Measurements from ENCODE around the gene PSME3IP1. TPM values are rescaled to one million over a fixed set of nuclear protein-coding genes. Genes with fewer than 3 reads are reported as not detected.

The PSME3IP1 gene
- total RNA-seq, 1 donor from 2014 or later = 94.4 TPM

GRCh38 chr16:57231821-57232350 is 46.0 kb upstream of the PSME3IP1 start:
- no peak for DNase-seq (ENCODE audit: extremely low spot score, unreplicated experiment)
- Mint-ChIP-seq H3K4me1 (ENCODE audit: unreplicated experiment) (no peaks in the 10 kb centered on the region), H3K4me3 (no peak overlapping the region), H3K36me3 (peaks cover 40% of the 10 kb centered on the region), H3K27ac (no peak overlapping the region), H3K27me3 (no peaks in the 10 kb centered on the region), H3K9me3 (no peaks in the 10 kb centered on the region)
- TF ChIP-seq CTCF (conservative IDR thresholded peaks at IDR 0.05) = no peak

GRCh38 chr16:57229079-57229478 is 43.2 kb upstream of the PSME3IP1 start:
- DNase-seq (ENCODE audit: extremely low spot score, unreplicated experiment) = no peak
- H3K9me3 Mint-ChIP-seq = no peaks in the 10 kb centered on the region
- TF ChIP-seq CTCF (conservative IDR thresholded peaks at IDR 0.05) = no peak
- H3K36me3 Mint-ChIP-seq = peaks cover 34% of the 10 kb centered on the region
- H3K4me3 Mint-ChIP-seq = no peak overlapping the region
- H3K27me3 Mint-ChIP-seq = no peaks in the 10 kb centered on the region
- H3K4me1 Mint-ChIP-seq (ENCODE audit: unreplicated experiment) = no peaks in the 10 kb centered on the region
- H3K27ac Mint-ChIP-seq = no peak overlapping the region

GRCh38 chr16:57226701-57227621 is 41.1 kb upstream of the PSME3IP1 start:
- Mint-ChIP-seq H3K36me3 (peaks cover 23% of the 10 kb centered on the region), H3K27ac (no peak overlapping the region)

GRCh38 chr16:57225978-57226377 is 40.1 kb upstream of the PSME3IP1 start:
- no peak overlapping the region for H3K27ac Mint-ChIP-seq
- no peak for DNase-seq (ENCODE audit: extremely low spot score, unreplicated experiment)
- H3K9me3 Mint-ChIP-seq = no peaks in the 10 kb centered on the region
- H3K27me3 Mint-ChIP-seq = no peaks in the 10 kb centered on the region
- peaks cover 25% of the 10 kb centered on the region for H3K36me3 Mint-ChIP-seq
- no peak overlapping the region for H3K4me3 Mint-ChIP-seq
- no peak for TF ChIP-seq CTCF (conservative IDR thresholded peaks at IDR 0.05)
- H3K4me1 Mint-ChIP-seq (ENCODE audit: unreplicated experiment) = no peaks in the 10 kb centered on the region

More at GRCh38 chr16:57226701-57227621, 41.1 kb upstream of the PSME3IP1 start:
- DNase-seq (ENCODE audit: extremely low spot score, unreplicated experiment) = no peak
- no peaks in the 10 kb centered on the region for H3K27me3 Mint-ChIP-seq
- no peaks in the 10 kb centered on the region for H3K4me1 Mint-ChIP-seq (ENCODE audit: unreplicated experiment)
- no peak for TF ChIP-seq CTCF (conservative IDR thresholded peaks at IDR 0.05)
- H3K9me3 Mint-ChIP-seq = no peaks in the 10 kb centered on the region
- no peak overlapping the region for H3K4me3 Mint-ChIP-seq

GRCh38 chr16:57224651-57225335 is 39.0 kb upstream of the PSME3IP1 start:
- peaks cover 24% of the 10 kb centered on the region for H3K36me3 Mint-ChIP-seq
- H3K27me3 Mint-ChIP-seq = no peaks in the 10 kb centered on the region
- no peak for TF ChIP-seq CTCF (conservative IDR thresholded peaks at IDR 0.05)
- no peak for DNase-seq (ENCODE audit: extremely low spot score, unreplicated experiment)
- no peaks in the 10 kb centered on the region for H3K9me3 Mint-ChIP-seq
- no peaks in the 10 kb centered on the region for H3K4me1 Mint-ChIP-seq (ENCODE audit: unreplicated experiment)
- no peak overlapping the region for H3K4me3 Mint-ChIP-seq
- H3K27ac Mint-ChIP-seq = no peak overlapping the region

Measured in type B pancreatic cell (in vitro differentiated cells).